Endothelial cell of umbilical vein (primary cell): ENCODE measurements around the gene CFLAR. TPM values are rescaled to one million over a fixed set of nuclear protein-coding genes. Genes with fewer than 3 reads are reported as not detected.

Experiments
- BruUV-seq: library from RNA; stranded (reverse); fragments of 400-500 nt; replicated peaks from 2 replicates; lab custom pipeline; 2021; lab: Mats Ljungman, UMichigan
- CTCF ChIA-PET: fragments of 300-600, 350-600 bp; sonication (Branson Sonifier 250); formaldehyde crosslinking; loops from one replicate; lab custom pipeline; 2021; ENCODE audit warnings: antibody characterized with exemption, inconsistent platforms; lab: Charles Lee
- POLR2A ChIA-PET: fragments of 300-600, 350-600 bp; sonication (Branson Sonifier 250); formaldehyde crosslinking; loops from one replicate; lab custom pipeline; 2021; ENCODE audit warnings: antibody characterized with exemption, inconsistent platforms; lab: Charles Lee
- DNase-seq: peaks from one replicate; pipeline ENCODE4 v3.0.0-alpha.2; 2011; ENCODE audit warnings: low read depth, low spot score
- FAIRE-seq: peaks from 2 replicates; lab custom pipeline; 2011; peaks lifted over from hg19 to GRCh38; lab: Jason Lieb, UNC
- H2AFZ ChIP-seq: 2 replicates; pipeline ENCODE4 v1.6.0; 2012; ENCODE audit warnings: low read depth, low read length, control low read depth, inconsistent platforms
- H3K27ac ChIP-seq: 2 replicates; pipeline ENCODE4 v1.5.1; 2011; ENCODE audit warnings: low read depth, mild to moderate bottlenecking, control low read depth, low read length, moderate library complexity; ENCODE audit not compliant: insufficient read depth
- H3K27me3 ChIP-seq, 2 experiments: 2 replicates each; pipeline versions ENCODE4 v1.6.0 to v1.6.1; 2011; ENCODE audit warnings: low read length in 2 of 2, mixed read lengths in 1 of 2; ENCODE audit not compliant: control insufficient read depth in 2 of 2, insufficient read depth in 2 of 2
- H3K36me3 ChIP-seq, 2 experiments: 2 replicates in 1 of 2; 3 replicates in 1 of 2; pipeline ENCODE4 v1.5.1; 2011; ENCODE audit warnings: low read length in 2 of 2, mild to moderate bottlenecking in 1 of 2, moderate library complexity in 1 of 2; ENCODE audit not compliant: control insufficient read depth in 2 of 2, insufficient read depth in 2 of 2; ENCODE audit errors: extremely low read depth in 1 of 2
- H3K4me1 ChIP-seq: 3 replicates; pipeline ENCODE4 v1.5.1; 2011; ENCODE audit warnings: mild to moderate bottlenecking, low read length; ENCODE audit not compliant: control insufficient read depth, insufficient read depth; ENCODE audit errors: extremely low read depth
- H3K4me2 ChIP-seq: 2 replicates; pipeline ENCODE4 v1.6.1; 2011; ENCODE audit warnings: low read length, control low read depth, mixed read lengths; ENCODE audit not compliant: insufficient read depth
- H3K4me3 ChIP-seq, 3 experiments: fragments of 200-600 bp in 1 of 3; sonication (generic), shearing (Covaris generic) in 1 of 3; replicated peaks in 1 of 3; 2 replicates each; pipeline ENCODE4 v1.5.1; 2011 to 2016; ENCODE audit warnings: control low read depth in 3 of 3, low read length in 3 of 3, mild to moderate bottlenecking in 2 of 3, inconsistent platforms in 1 of 3, low read depth in 1 of 3, moderate library complexity in 1 of 3; ENCODE audit not compliant: insufficient read depth in 1 of 3
- H3K79me2 ChIP-seq: 2 replicates; pipeline ENCODE4 v1.6.0; 2012; ENCODE audit warnings: low read length, inconsistent platforms; ENCODE audit not compliant: control insufficient read depth, insufficient read depth
- H3K9ac ChIP-seq: replicated peaks from 2 replicates; pipeline ENCODE3; 2011; ENCODE audit warnings: low read length, control low read depth; ENCODE audit not compliant: insufficient read depth; ENCODE audit errors: extremely low read depth
- H3K9me1 ChIP-seq: replicated peaks from 3 replicates; pipeline ENCODE4 v1.6.0; 2011; ENCODE audit warnings: mild to moderate bottlenecking, low read length; ENCODE audit not compliant: control insufficient read depth, insufficient read depth; ENCODE audit errors: extremely low read depth
- H3K9me3 ChIP-seq: replicated peaks from 2 replicates; pipeline ENCODE4 v1.5.1; 2012; ENCODE audit warnings: low read length, inconsistent platforms; ENCODE audit not compliant: control insufficient read depth, insufficient read depth
- H4K20me1 ChIP-seq: replicated peaks from 2 replicates; pipeline ENCODE3; 2011; ENCODE audit warnings: mild to moderate bottlenecking, low read length; ENCODE audit not compliant: control insufficient read depth, insufficient read depth; ENCODE audit errors: extremely low read depth
- EZH2 ChIP-seq: IDR thresholded peaks from 2 replicates; pipeline ENCODE4 v1.6.1; 2012; ENCODE audit warnings: borderline replicate concordance, low read depth, mild to moderate bottlenecking, moderate library complexity, low read length, inconsistent platforms; ENCODE audit not compliant: severe bottlenecking
- FOS ChIP-seq: IDR thresholded peaks from 2 replicates; pipeline ENCODE4 v1.6.1; 2011; ENCODE audit warnings: mild to moderate bottlenecking, low read length, moderate library complexity, borderline replicate concordance; ENCODE audit not compliant: insufficient read depth
- JUN ChIP-seq: IDR thresholded peaks from 2 replicates; pipeline ENCODE4 v1.6.1; 2011; ENCODE audit warnings: borderline replicate concordance, low read depth; ENCODE audit not compliant: insufficient read length, insufficient read depth
- POLR2AphosphoS5 ChIP-seq: IDR thresholded peaks from 2 replicates; pipeline ENCODE4 v1.6.1; 2012; ENCODE audit warnings: low read depth, mild to moderate bottlenecking, control low read depth, low read length, moderate library complexity; ENCODE audit not compliant: insufficient read depth
- dilution Hi-C: fragments of 300-500 bp; cut with MboI; formaldehyde crosslinking; loops from one replicate; pipeline ENCODE4 v1.15.0; 2019; ENCODE audit warnings: low sequenced_read_pairs; ENCODE audit not compliant: extremely low pct_ligation_motif_present
- intact Hi-C: fragments of 100-400 bp; cut with micrococcal nuclease; formaldehyde crosslinking; loops from one replicate; pipeline ENCODE4 v1.10.0; 2022
- polyA plus RNA-seq, 4 experiments: library from polyadenylated mRNA; depleted of rRNA in 3 of 4; stranded (reverse) in 3 of 4; unstranded in 1 of 4; fragments of >200 nt; gene quantifications; 2 replicates each; pipeline versions ENCODE4 v1.2.1 to v1.2.3, GENCODE V29; 2011 to 2012; ENCODE audit warnings: missing spikeins in 1 of 4
- total RNA-seq: library from RNA; stranded (reverse); gene quantifications from 2 replicates; pipeline ENCODE4 v1.2.3, GENCODE V29; 2021
- TF ChIP-seq, protein P1 (sequence below), 2 donors: IDR thresholded peaks; 1 replicate in 1 of 2; 2 replicates in 1 of 2; pipeline ENCODE4 v1.5.1; 2011; ENCODE audit warnings: low read length in 2 of 2, mild to moderate bottlenecking in 2 of 2, moderate library complexity in 2 of 2, control low read depth in 1 of 2, inconsistent platforms in 1 of 2, low read depth in 1 of 2; ENCODE audit not compliant: insufficient read depth in 1 of 2; ENCODE audit errors: extremely low read depth in 1 of 2

CFLAR gene
- total and polyA plus RNA-seq, 2 donors (not counting 3 experiments of a cell fraction or from before 2014, with no cell fraction given): 104 to 260 TPM

DNA sequence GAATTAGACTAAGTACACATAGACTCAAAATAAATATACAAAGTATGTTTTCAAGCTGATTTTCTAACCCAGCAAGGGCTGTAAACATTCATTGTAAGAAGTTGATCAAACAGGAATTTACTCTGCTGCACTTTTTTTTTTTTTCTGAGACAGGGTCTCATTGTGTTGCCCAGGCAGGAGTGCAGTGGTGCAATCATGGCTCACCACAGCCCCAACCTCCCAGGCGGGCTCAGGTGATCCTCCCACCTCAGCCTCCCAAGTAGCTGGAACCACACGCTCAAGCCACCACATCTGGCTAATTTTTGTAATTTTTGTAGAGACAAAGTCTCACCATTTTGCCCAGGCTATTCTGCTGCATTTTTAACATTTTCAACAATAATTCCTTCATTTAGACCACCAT is 8.3 kb upstream of the CFLAR start:
- dilution Hi-C loops: no loop called here
- Histone ChIP-seq H3K79me2 (no peaks in the 10 kb centered on the region), H3K27ac (no peak overlapping the region), H3K4me2 (no peak overlapping the region), H3K9me1 (no peaks in the 10 kb centered on the region), H2AFZ (no peak overlapping the region), H3K9me3 (no peaks in the 10 kb centered on the region), H4K20me1 (no peaks in the 10 kb centered on the region), H3K4me3 (no peak overlapping the region), H3K27me3 (no peaks in the 10 kb centered on the region), H3K36me3 (no peaks in the 10 kb centered on the region), H3K9ac (no peak overlapping the region), H3K4me1 (no peaks in the 10 kb centered on the region)
- no peak for TF ChIP-seq EZH2
- no peak for TF ChIP-seq POLR2AphosphoS5
- TF ChIP-seq FOS: no peak
- TF ChIP-seq, protein P1, sequence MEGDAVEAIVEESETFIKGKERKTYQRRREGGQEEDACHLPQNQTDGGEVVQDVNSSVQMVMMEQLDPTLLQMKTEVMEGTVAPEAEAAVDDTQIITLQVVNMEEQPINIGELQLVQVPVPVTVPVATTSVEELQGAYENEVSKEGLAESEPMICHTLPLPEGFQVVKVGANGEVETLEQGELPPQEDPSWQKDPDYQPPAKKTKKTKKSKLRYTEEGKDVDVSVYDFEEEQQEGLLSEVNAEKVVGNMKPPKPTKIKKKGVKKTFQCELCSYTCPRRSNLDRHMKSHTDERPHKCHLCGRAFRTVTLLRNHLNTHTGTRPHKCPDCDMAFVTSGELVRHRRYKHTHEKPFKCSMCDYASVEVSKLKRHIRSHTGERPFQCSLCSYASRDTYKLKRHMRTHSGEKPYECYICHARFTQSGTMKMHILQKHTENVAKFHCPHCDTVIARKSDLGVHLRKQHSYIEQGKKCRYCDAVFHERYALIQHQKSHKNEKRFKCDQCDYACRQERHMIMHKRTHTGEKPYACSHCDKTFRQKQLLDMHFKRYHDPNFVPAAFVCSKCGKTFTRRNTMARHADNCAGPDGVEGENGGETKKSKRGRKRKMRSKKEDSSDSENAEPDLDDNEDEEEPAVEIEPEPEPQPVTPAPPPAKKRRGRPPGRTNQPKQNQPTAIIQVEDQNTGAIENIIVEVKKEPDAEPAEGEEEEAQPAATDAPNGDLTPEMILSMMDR (IDR thresholded peaks at IDR 0.05; ENCODE audit: extremely low read depth in 1 of 2, insufficient read depth in 1 of 2, low read depth in 1 of 2, low read length in 2 of 2): no peak
- no peak for TF ChIP-seq JUN
- ChIA-PET POLR2A (interaction anchor here (0.7 kb wide), 1 partner anchor 37 kb away, joined by 4 read pairs; no protein-coding TSS in a partner anchor), CTCF (interaction anchor here (1.0 to 1.1 kb wide), 2 partner anchors 23 to 50 kb away, joined by 3 to 4 read pairs; no protein-coding TSS in a partner anchor)
- BruUV-seq: no TSS peak
- intact Hi-C loops: no loop called here
- DNase-seq (no peak), FAIRE-seq (no peak)
